Neuron (in vitro differentiated cells): ENCODE results near the gene LMNTD1.

ENCODE experiments used
- H2AFZ ChIP-seq: one replicate; pipeline ENCODE4 v1.6.1; 2013; ENCODE audit warnings: low read depth, mild to moderate bottlenecking, inconsistent platforms, low read length, moderate library complexity
- H3K27me3 ChIP-seq: one replicate; pipeline ENCODE4 v1.6.1; 2013; ENCODE audit warnings: low read length; ENCODE audit not compliant: insufficient read depth
- H3K36me3 ChIP-seq: one replicate; pipeline ENCODE4 v1.6.1; 2013; ENCODE audit warnings: low read length; ENCODE audit not compliant: insufficient read depth
- H3K4me1 ChIP-seq: one replicate; pipeline ENCODE4 v1.6.1; 2013; ENCODE audit warnings: low read length; ENCODE audit not compliant: insufficient read depth
- H3K4me3 ChIP-seq: 2 replicates; pipeline ENCODE4 v1.5.1; 2013; ENCODE audit warnings: mild to moderate bottlenecking, low read length, moderate library complexity
- H3K9me3 ChIP-seq: one replicate; pipeline ENCODE4 v1.6.1; 2013; ENCODE audit warnings: low read length

The LMNTD1 gene

GRCh38 chr12:25531502-25532052 is 21.5 kb downstream of the LMNTD1 start:
- Histone ChIP-seq H3K36me3 (no peaks in the 10 kb centered on the region), H3K27me3 (no peaks in the 10 kb centered on the region), H3K4me3 (no peak overlapping the region), H3K4me1 (no peaks in the 10 kb centered on the region), H3K9me3 (no peaks in the 10 kb centered on the region), H2AFZ (no peak overlapping the region)

- Histone ChIP-seq H3K4me3 (no peak overlapping the region), H3K27me3 (no peaks in the 10 kb centered on the region), H3K4me1 (no peaks in the 10 kb centered on the region), H3K9me3 (no peaks in the 10 kb centered on the region), H3K36me3 (no peaks in the 10 kb centered on the region), H2AFZ (no peak overlapping the region)
These were observed 23.3 kb downstream of the LMNTD1 start for GRCh38 chr12:25529738-25530137.

GRCh38 chr12:25526778-25527177 is 26.3 kb downstream of the LMNTD1 start:
- H3K4me1 ChIP-seq: no peaks in the 10 kb centered on the region
- H2AFZ ChIP-seq: no peak overlapping the region
- no peaks in the 10 kb centered on the region for H3K27me3 ChIP-seq
- H3K9me3 ChIP-seq: no peaks in the 10 kb centered on the region
- H3K36me3 ChIP-seq: no peaks in the 10 kb centered on the region
- no peak overlapping the region for H3K4me3 ChIP-seq

GRCh38 chr12:25524366-25524765 is 28.7 kb downstream of the LMNTD1 start:
- Histone ChIP-seq H3K4me3 (no peak overlapping the region), H3K27me3 (no peaks in the 10 kb centered on the region), H3K4me1 (no peaks in the 10 kb centered on the region), H3K9me3 (no peaks in the 10 kb centered on the region), H3K36me3 (no peaks in the 10 kb centered on the region), H2AFZ (no peak overlapping the region)

- Histone ChIP-seq H3K4me1 (no peaks in the 10 kb centered on the region), H2AFZ (no peak overlapping the region), H3K4me3 (no peak overlapping the region), H3K9me3 (no peaks in the 10 kb centered on the region), H3K27me3 (no peaks in the 10 kb centered on the region), H3K36me3 (no peaks in the 10 kb centered on the region)
These were observed 31.3 kb downstream of the LMNTD1 start for GRCh38 chr12:25521625-25522256.

GRCh38 chr12:25518512-25518911 is 34.6 kb downstream of the LMNTD1 start:
- Histone ChIP-seq H3K9me3 (no peaks in the 10 kb centered on the region), H3K4me1 (no peaks in the 10 kb centered on the region), H2AFZ (no peak overlapping the region), H3K27me3 (no peaks in the 10 kb centered on the region), H3K36me3 (no peaks in the 10 kb centered on the region), H3K4me3 (no peak overlapping the region)

GRCh38 chr12:25504744-25505143 is 48.3 kb downstream of the LMNTD1 start:
- Histone ChIP-seq H3K4me1 (no peaks in the 10 kb centered on the region), H3K4me3 (no peak overlapping the region), H3K36me3 (no peaks in the 10 kb centered on the region), H2AFZ (no peak overlapping the region), H3K27me3 (no peaks in the 10 kb centered on the region), H3K9me3 (no peaks in the 10 kb centered on the region)

GRCh38 chr12:25503666-25504065 is 49.4 kb downstream of the LMNTD1 start:
- no peaks in the 10 kb centered on the region for H3K27me3 ChIP-seq
- no peaks in the 10 kb centered on the region for H3K9me3 ChIP-seq

GRCh38 chr12:25502596-25502995 is 50.5 kb downstream of the LMNTD1 start:
- H3K27me3 ChIP-seq: no peaks in the 10 kb centered on the region
- no peak overlapping the region for H2AFZ ChIP-seq

More at GRCh38 chr12:25503666-25504065, 49.4 kb downstream of the LMNTD1 start:
- no peaks in the 10 kb centered on the region for H3K4me1 ChIP-seq
- H2AFZ ChIP-seq: no peak overlapping the region
- H3K4me3 ChIP-seq: no peak overlapping the region
- no peaks in the 10 kb centered on the region for H3K36me3 ChIP-seq

GRCh38 chr12:25502118-25502517 is 51.0 kb downstream of the LMNTD1 start:
- Histone ChIP-seq H2AFZ (no peak overlapping the region), H3K9me3 (no peaks in the 10 kb centered on the region), H3K4me1 (no peaks in the 10 kb centered on the region), H3K36me3 (no peaks in the 10 kb centered on the region), H3K27me3 (no peaks in the 10 kb centered on the region), H3K4me3 (no peak overlapping the region)

More at GRCh38 chr12:25502596-25502995, 50.5 kb downstream of the LMNTD1 start:
- Histone ChIP-seq H3K4me3 (no peak overlapping the region), H3K4me1 (no peaks in the 10 kb centered on the region), H3K36me3 (no peaks in the 10 kb centered on the region), H3K9me3 (no peaks in the 10 kb centered on the region)

GRCh38 chr12:25501549-25501948 is 51.5 kb downstream of the LMNTD1 start:
- Histone ChIP-seq H3K9me3 (no peaks in the 10 kb centered on the region), H2AFZ (no peak overlapping the region), H3K4me1 (no peaks in the 10 kb centered on the region), H3K4me3 (no peak overlapping the region), H3K27me3 (no peaks in the 10 kb centered on the region), H3K36me3 (no peaks in the 10 kb centered on the region)

GRCh38 chr12:25500651-25501050 is 52.4 kb downstream of the LMNTD1 start:
- Histone ChIP-seq H2AFZ (no peak overlapping the region), H3K36me3 (no peaks in the 10 kb centered on the region), H3K4me3 (no peak overlapping the region), H3K4me1 (peaks cover 5% of the 10 kb centered on the region), H3K9me3 (no peaks in the 10 kb centered on the region), H3K27me3 (no peaks in the 10 kb centered on the region)

GRCh38 chr12:25497021-25497420 is 56.1 kb downstream of the LMNTD1 start:
- no peaks in the 10 kb centered on the region for H3K27me3 ChIP-seq
- H2AFZ ChIP-seq: no peak overlapping the region
- no peak overlapping the region for H3K4me3 ChIP-seq
- H3K4me1 ChIP-seq: peaks cover 6% of the 10 kb centered on the region
- H3K36me3 ChIP-seq: no peaks in the 10 kb centered on the region
- no peaks in the 10 kb centered on the region for H3K9me3 ChIP-seq

- H3K4me3 ChIP-seq: no peak overlapping the region
- H3K9me3 ChIP-seq: no peaks in the 10 kb centered on the region
- H3K36me3 ChIP-seq: no peaks in the 10 kb centered on the region
- peaks cover 6% of the 10 kb centered on the region for H3K4me1 ChIP-seq
- no peaks in the 10 kb centered on the region for H3K27me3 ChIP-seq
- no peak overlapping the region for H2AFZ ChIP-seq
These were observed 56.9 kb downstream of the LMNTD1 start for GRCh38 chr12:25496098-25496587.
